H9 (cell line): ENCODE measurements around the gene PER2. TPM values are rescaled to one million over a fixed set of nuclear protein-coding genes. Genes with fewer than 3 reads are reported as not detected.

ENCODE experiments used
- DNase-seq: peaks from one replicate; pipeline ENCODE4 v3.0.0-alpha.2; 2017
- H2AFZ ChIP-seq: one replicate; pipeline ENCODE4 v1.6.1; 2013; ENCODE audit warnings: mild to moderate bottlenecking, low read length, control low read depth, moderate library complexity
- H2AK5ac ChIP-seq: 2 replicates; pipeline ENCODE4 v1.6.1; 2013; ENCODE audit warnings: low read length, control low read depth, mixed read lengths; ENCODE audit not compliant: insufficient read length
- H2BK120ac ChIP-seq: one replicate; pipeline ENCODE4 v1.6.1; 2013; ENCODE audit warnings: low read depth, mild to moderate bottlenecking, low read length, control low read depth, inconsistent platforms; ENCODE audit not compliant: poor library complexity, severe bottlenecking
- H2BK12ac ChIP-seq: 2 replicates; pipeline ENCODE4 v1.6.1; 2013; ENCODE audit warnings: low read length, control low read depth, mixed read lengths, low read depth; ENCODE audit not compliant: insufficient read length
- H2BK15ac ChIP-seq: 2 replicates; pipeline ENCODE4 v1.6.1; 2013; ENCODE audit warnings: low read depth, low read length, control low read depth
- H2BK20ac ChIP-seq: one replicate; pipeline ENCODE4 v1.6.1; 2013; ENCODE audit warnings: low read depth, mild to moderate bottlenecking, low read length, control low read depth, inconsistent platforms; ENCODE audit not compliant: poor library complexity, severe bottlenecking
- H2BK5ac ChIP-seq: 2 replicates; pipeline ENCODE4 v1.6.1; 2013; ENCODE audit warnings: low read length, control low read depth, mixed read lengths; ENCODE audit not compliant: insufficient read length
- H3K14ac ChIP-seq: 2 replicates; pipeline ENCODE4 v1.6.1; 2013; ENCODE audit warnings: low read length, control low read depth; ENCODE audit not compliant: insufficient read depth
- H3K18ac ChIP-seq: 2 replicates; pipeline ENCODE4 v1.6.1; 2013; ENCODE audit warnings: low read depth, mild to moderate bottlenecking, mixed read lengths, low read length, control low read depth; ENCODE audit not compliant: insufficient read length
- H3K23ac ChIP-seq: 2 replicates; pipeline ENCODE4 v1.6.1; 2013; ENCODE audit warnings: low read length, control low read depth, mixed read lengths, low read depth; ENCODE audit not compliant: insufficient read length
- H3K23me2 ChIP-seq: 2 replicates; pipeline ENCODE4 v1.6.1; 2013; ENCODE audit warnings: low read depth, mild to moderate bottlenecking, mixed read lengths, low read length, control low read depth; ENCODE audit not compliant: insufficient read length, poor library complexity, severe bottlenecking
- H3K27ac ChIP-seq: 2 replicates; pipeline ENCODE4 v1.5.1; 2013; ENCODE audit warnings: low read length, control low read depth, mixed read lengths, low read depth; ENCODE audit not compliant: insufficient read length
- H3K27me3 ChIP-seq: 2 replicates; pipeline ENCODE4 v1.6.1; 2013; ENCODE audit warnings: low read length, control low read depth, inconsistent platforms; ENCODE audit not compliant: insufficient read depth
- H3K4ac ChIP-seq: 2 replicates; pipeline ENCODE4 v1.6.1; 2013; ENCODE audit warnings: low read depth, mild to moderate bottlenecking, control low read depth, inconsistent platforms, low read length, moderate library complexity
- H3K4me1 ChIP-seq: 2 replicates; pipeline ENCODE4 v1.6.1; 2013; ENCODE audit warnings: low read length, control low read depth, inconsistent platforms; ENCODE audit not compliant: insufficient read depth
- H3K4me2 ChIP-seq: 2 replicates; pipeline ENCODE4 v1.6.1; 2013; ENCODE audit warnings: low read length, control low read depth, mixed read lengths; ENCODE audit not compliant: insufficient read length, insufficient read depth
- H3K56ac ChIP-seq: 2 replicates; pipeline ENCODE4 v1.6.1; 2013; ENCODE audit warnings: low read depth, mild to moderate bottlenecking, mixed read lengths, low read length, control low read depth; ENCODE audit not compliant: insufficient read length
- H3K79me1 ChIP-seq: 2 replicates; pipeline ENCODE4 v1.6.1; 2013; ENCODE audit warnings: low read depth, mild to moderate bottlenecking, moderate library complexity, low read length, control low read depth, inconsistent platforms; ENCODE audit not compliant: insufficient read depth, poor library complexity, severe bottlenecking
- H3K79me2 ChIP-seq: 2 replicates; pipeline ENCODE4 v1.6.1; 2013; ENCODE audit warnings: low read length, control low read depth, inconsistent platforms; ENCODE audit not compliant: insufficient read depth
- H3K9ac ChIP-seq: 2 replicates; pipeline ENCODE4 v1.6.1; 2013; ENCODE audit warnings: low read length, control low read depth, mixed read lengths; ENCODE audit not compliant: insufficient read length; ENCODE audit errors: extremely low read depth
- H3K9me3 ChIP-seq: one replicate; pipeline ENCODE4 v1.6.1; 2013; ENCODE audit warnings: low read depth, low read length, inconsistent platforms; ENCODE audit not compliant: control insufficient read depth
- H3T11ph ChIP-seq: one replicate; pipeline ENCODE4 v1.6.1; 2013; ENCODE audit warnings: mild to moderate bottlenecking, low read length, control low read depth, inconsistent platforms
- H4K20me1 ChIP-seq: one replicate; pipeline ENCODE4 v1.6.1; 2013; ENCODE audit not compliant: control insufficient read depth, insufficient read length, insufficient read depth
- H4K5ac ChIP-seq: 2 replicates; pipeline ENCODE4 v1.6.1; 2013; ENCODE audit warnings: low read depth, mild to moderate bottlenecking, mixed read lengths, low read length, control low read depth; ENCODE audit not compliant: insufficient read length
- H4K8ac ChIP-seq: replicated peaks from 2 replicates; pipeline ENCODE4 v1.6.1; 2013; ENCODE audit warnings: low read length, control low read depth, mixed read lengths, low read depth; ENCODE audit not compliant: insufficient read length
- H4K91ac ChIP-seq: 2 replicates; pipeline ENCODE4 v1.6.1; 2013; ENCODE audit warnings: low read depth, mild to moderate bottlenecking, moderate library complexity, mixed read lengths, low read length, control low read depth; ENCODE audit not compliant: insufficient read length
- H3K27ac Mint-ChIP-seq, 3 experiments: 2 replicates in 2 of 3; 3 replicates in 1 of 3; pipeline ENCODE4 v1.8.0; 2020 to 2021; ENCODE audit warnings: mixed read lengths in 3 of 3, mild to moderate bottlenecking in 1 of 3, moderate library complexity in 1 of 3
- H3K27me3 Mint-ChIP-seq: 2 replicates; pipeline ENCODE4 v1.8.0; 2021; ENCODE audit warnings: low read depth, mild to moderate bottlenecking, moderate library complexity, mixed read lengths
- H3K36me3 Mint-ChIP-seq, 3 experiments: 2 replicates in 2 of 3; 3 replicates in 1 of 3; pipeline ENCODE4 v1.8.0; 2020 to 2021; ENCODE audit warnings: low read depth in 3 of 3, mixed read lengths in 3 of 3; ENCODE audit not compliant: insufficient read depth in 1 of 3
- H3K4me1 Mint-ChIP-seq, 2 experiments: 2 replicates each; pipeline ENCODE4 v1.8.0; 2020; ENCODE audit warnings: mixed read lengths in 2 of 2
- H3K4me3 Mint-ChIP-seq, 2 experiments: 2 replicates in 1 of 2; 3 replicates in 1 of 2; pipeline ENCODE4 v1.8.0; 2020 to 2021; ENCODE audit warnings: mild to moderate bottlenecking in 2 of 2, mixed read lengths in 2 of 2, moderate library complexity in 1 of 2
- H3K9me3 Mint-ChIP-seq, 2 experiments: 2 replicates in 1 of 2; 3 replicates in 1 of 2; pipeline ENCODE4 v1.8.0; 2020; ENCODE audit warnings: mild to moderate bottlenecking in 2 of 2, mixed read lengths in 2 of 2, moderate library complexity in 1 of 2
- CTCF ChIP-seq: fragments of 200-600 bp; sonication (generic); conservative IDR thresholded peaks from 3 replicates; pipeline ENCODE4 v1.8.0; 2021; ENCODE audit warnings: antibody characterized with exemption, mild to moderate bottlenecking
- whole genome bisulfite sequencing: extraction: QIAGEN DNeasy Blood & Tissue Kit; methylation state at CpG from one replicate; pipeline ENCODE4 v1.1.7; 2013; ENCODE audit warnings: missing lambda C conversion rate, low lambda C conversion rate, mixed read lengths; ENCODE audit not compliant: insufficient read length; ENCODE audit errors: extremely low coverage; 5-methylcytosine and 5-hydroxymethylcytosine counted together
- total RNA-seq: library from RNA; stranded (reverse); gene quantifications from 2 replicates; pipeline ENCODE4 v1.2.1, GENCODE V29; 2021

Gene PER2
- total RNA-seq, 1 experiment from 2014 or later, result 12.9 TPM

- H2BK120ac ChIP-seq, result no peak overlapping the region
- H2BK20ac ChIP-seq, result no peak overlapping the region
- no peak overlapping the region for H3K23ac ChIP-seq
- Mint-ChIP-seq H3K9me3 (no peaks in the 10 kb centered on the region; a peak in 1 of 5 replicates), H3K27ac (no peak overlapping the region), H3K36me3 (no peaks in the 10 kb centered on the region; a peak in 1 of 7 replicates), H3K27me3 (no peaks in the 10 kb centered on the region; the same call in 1 of the 2 replicates), H3K4me1 (peaks cover 12 to 14% of the 10 kb centered on the region in 2 experiments), H3K4me3 (no peak overlapping the region)
- no peak overlapping the region for H2BK15ac ChIP-seq
- no peak overlapping the region for H3K27ac ChIP-seq
- no peak for TF ChIP-seq CTCF
- no peak overlapping the region for H3K14ac ChIP-seq
- H4K8ac ChIP-seq, result no peak overlapping the region
- no peaks in the 10 kb centered on the region; the same call in 1 of the 2 replicates for H3K4me1 ChIP-seq
- DNase-seq, result no peak
- H2BK5ac ChIP-seq, result no peak overlapping the region
- H2AFZ ChIP-seq, result no peak overlapping the region
- H2AK5ac ChIP-seq, result no peak overlapping the region
- H3K18ac ChIP-seq, result no peak overlapping the region
- no peaks in the 10 kb centered on the region for H3K27me3 ChIP-seq
- H3K9me3 ChIP-seq, result no peaks in the 10 kb centered on the region
- WGBS, result no CpG with 5 or more reads among the region's 10 CpGs
- no peaks in the 10 kb centered on the region for H4K20me1 ChIP-seq
- no peak overlapping the region for H2BK12ac ChIP-seq
- H3K4ac ChIP-seq, result no peak overlapping the region
- H3K4me2 ChIP-seq, result no peak overlapping the region
- no peaks in the 10 kb centered on the region for H3K23me2 ChIP-seq
- H3K79me1 ChIP-seq, result no peaks in the 10 kb centered on the region
- no peak overlapping the region for H4K91ac ChIP-seq
- H3T11ph ChIP-seq, result no peak overlapping the region
- H3K79me2 ChIP-seq, result no peaks in the 10 kb centered on the region
- H3K56ac ChIP-seq, result no peak overlapping the region
- H3K9ac ChIP-seq, result no peak overlapping the region
- H4K5ac ChIP-seq, result no peak overlapping the region
These were observed 68.0 kb downstream of the PER2 start for GRCh38 chr2:238220274-238220891.
